Fibroblast of mammary gland (primary cell): ENCODE measurements around the gene SNX13.

Source experiments
- DNase-seq: peaks from one replicate; pipeline ENCODE4 v3.0.0-alpha.2; 2010; ENCODE audit warnings: low read depth
- H3K4me3 ChIP-seq: 2 replicates; pipeline ENCODE4 v1.5.1; 2011; ENCODE audit warnings: low read depth, mild to moderate bottlenecking, low read length, moderate library complexity; ENCODE audit not compliant: control insufficient read depth
- TF ChIP-seq, protein P1 (sequence below): conservative IDR thresholded peaks from 2 replicates; pipeline ENCODE4 v1.5.1; 2011; ENCODE audit warnings: low read depth, low read length, inconsistent platforms; ENCODE audit not compliant: control insufficient read depth, insufficient read depth

SNX13 gene

DNA sequence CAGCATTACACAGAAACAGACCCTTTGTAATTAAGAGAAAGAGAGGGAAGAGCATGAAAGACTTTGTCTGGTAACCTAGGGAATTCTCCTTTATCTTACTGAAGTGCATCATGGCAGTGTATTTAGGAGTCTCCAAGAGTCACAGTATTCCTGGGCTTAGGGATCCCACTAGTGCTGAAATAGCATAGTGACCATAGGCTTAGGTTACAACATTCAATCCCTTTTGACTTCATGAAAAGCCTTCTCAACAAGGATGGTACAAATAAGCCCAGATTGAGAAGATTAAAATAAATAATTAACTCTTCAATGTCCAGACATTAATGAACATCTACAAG, 76.5 kb downstream of the SNX13 start:
- H3K4me3 ChIP-seq: no peak overlapping the region
- TF ChIP-seq, protein P1, sequence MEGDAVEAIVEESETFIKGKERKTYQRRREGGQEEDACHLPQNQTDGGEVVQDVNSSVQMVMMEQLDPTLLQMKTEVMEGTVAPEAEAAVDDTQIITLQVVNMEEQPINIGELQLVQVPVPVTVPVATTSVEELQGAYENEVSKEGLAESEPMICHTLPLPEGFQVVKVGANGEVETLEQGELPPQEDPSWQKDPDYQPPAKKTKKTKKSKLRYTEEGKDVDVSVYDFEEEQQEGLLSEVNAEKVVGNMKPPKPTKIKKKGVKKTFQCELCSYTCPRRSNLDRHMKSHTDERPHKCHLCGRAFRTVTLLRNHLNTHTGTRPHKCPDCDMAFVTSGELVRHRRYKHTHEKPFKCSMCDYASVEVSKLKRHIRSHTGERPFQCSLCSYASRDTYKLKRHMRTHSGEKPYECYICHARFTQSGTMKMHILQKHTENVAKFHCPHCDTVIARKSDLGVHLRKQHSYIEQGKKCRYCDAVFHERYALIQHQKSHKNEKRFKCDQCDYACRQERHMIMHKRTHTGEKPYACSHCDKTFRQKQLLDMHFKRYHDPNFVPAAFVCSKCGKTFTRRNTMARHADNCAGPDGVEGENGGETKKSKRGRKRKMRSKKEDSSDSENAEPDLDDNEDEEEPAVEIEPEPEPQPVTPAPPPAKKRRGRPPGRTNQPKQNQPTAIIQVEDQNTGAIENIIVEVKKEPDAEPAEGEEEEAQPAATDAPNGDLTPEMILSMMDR: no peak
- DNase-seq: no peak

DNA sequence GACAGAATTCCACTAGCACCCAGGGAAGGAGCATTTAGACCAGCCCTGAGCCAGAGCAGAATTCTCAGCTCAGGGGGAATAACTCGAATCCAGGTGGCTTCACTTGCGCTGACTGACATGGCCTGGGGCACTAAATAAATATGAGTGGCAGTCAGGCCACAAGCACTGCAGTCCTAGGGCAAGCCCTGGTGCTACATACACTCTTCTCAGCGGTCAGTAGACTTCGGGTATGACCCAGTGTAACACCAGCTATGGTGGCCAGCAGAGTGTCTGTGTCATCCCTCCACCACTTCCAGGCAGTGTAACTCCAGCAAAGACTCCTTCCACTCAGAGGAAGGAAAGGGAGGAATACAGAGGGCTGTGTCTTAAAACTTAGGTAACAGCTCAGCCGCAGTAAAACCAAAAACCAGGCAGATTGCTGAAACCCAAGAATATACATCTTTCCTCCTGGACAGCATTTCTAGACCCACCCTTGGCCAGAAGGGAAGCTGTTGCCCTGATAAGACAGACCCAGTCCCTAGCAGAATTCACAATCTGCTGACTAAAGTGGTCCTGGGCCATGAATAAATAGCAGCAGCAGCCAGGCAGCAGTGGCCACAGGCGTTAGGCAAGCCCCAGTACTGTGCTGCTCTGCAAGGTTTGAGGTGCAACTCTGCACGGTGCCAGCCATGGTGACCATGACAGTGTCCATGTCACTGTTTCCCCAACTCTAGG, 77.0 kb downstream of the SNX13 start:
- no peak for DNase-seq
- TF ChIP-seq, protein P1: no peak
- no peak overlapping the region for H3K4me3 ChIP-seq

DNA sequence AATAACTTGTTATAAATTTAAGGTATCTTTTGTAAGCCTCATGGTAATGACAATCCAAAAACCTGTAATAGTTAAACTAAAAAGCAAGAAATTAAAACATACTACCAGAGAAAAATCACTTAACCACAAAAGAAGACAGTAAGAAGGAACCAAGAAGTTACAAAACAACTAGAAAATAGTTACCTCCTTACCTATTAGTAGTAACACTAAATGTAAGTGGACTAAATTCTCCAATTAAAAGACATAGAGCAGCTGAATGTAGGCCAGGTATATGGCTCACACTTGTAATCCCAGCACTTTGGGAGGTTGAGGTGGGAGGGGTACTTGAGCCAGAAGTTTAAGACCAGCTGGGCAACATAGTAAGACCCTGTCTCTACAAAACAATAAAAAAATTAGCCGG, 84.0 kb downstream of the SNX13 start:
- DNase-seq: no peak
- TF ChIP-seq, protein P1: no peak

DNA sequence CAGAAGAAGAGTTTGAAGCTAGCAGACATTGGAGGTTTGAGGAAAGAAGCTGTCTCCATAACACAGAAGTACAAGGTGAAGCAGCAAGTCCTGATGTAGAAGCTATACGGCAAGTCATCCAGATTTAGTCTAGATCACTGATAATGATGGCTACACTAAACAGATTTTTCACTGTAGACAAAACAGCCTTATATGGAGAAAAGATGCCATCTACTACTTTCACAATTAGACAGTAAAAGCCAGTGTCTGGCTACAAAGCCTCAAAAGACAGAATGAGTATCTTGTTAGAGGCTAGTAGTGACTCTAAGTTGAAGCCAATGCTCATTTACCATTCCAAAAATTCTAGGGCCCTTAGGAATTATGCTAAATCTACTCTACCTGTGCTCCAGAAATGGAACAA, 85.1 kb downstream of the SNX13 start:
- no peak for DNase-seq
- no peak overlapping the region for H3K4me3 ChIP-seq
- TF ChIP-seq, protein P1: no peak

More for the DNA sequence above, 84.0 kb downstream of the SNX13 start:
- no peak overlapping the region for H3K4me3 ChIP-seq

DNA sequence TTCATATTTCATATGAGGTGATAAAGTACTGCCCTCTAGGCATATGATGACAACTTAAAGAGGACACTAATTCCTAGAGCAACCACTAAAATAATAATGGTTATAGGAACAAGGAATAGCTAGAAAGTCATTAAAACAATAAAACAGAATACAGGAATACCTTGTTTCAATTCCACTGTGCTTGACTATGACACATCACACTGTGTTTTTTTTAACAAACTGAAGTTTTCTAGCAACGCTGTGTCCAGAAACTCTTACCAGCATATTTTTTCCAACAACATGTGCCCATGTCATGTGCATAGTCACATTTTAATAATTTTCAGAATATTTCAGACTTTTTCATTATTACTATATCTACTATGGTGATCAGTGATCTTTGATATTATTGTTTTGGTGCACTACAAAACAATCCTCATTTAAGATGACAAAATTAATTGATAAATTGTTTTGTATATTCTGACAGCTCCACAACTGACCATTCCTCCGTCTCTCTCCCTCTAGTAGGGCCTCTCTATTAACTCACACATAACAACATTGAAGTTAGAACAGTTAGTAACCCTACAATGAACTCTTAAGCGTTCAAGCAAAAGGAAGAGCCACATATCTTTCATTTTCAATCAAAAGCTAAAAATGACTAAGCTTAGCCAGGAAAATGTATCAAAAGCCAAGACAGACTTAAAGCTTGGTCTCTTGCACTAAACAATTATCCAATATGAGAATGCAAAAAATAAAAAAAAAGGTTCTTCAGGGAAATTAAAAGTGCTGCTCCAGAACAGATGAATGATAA, 85.8 kb downstream of the SNX13 start:
- TF ChIP-seq, protein P1: no peak
- DNase-seq: no peak
- H3K4me3 ChIP-seq: no peak overlapping the region

DNA sequence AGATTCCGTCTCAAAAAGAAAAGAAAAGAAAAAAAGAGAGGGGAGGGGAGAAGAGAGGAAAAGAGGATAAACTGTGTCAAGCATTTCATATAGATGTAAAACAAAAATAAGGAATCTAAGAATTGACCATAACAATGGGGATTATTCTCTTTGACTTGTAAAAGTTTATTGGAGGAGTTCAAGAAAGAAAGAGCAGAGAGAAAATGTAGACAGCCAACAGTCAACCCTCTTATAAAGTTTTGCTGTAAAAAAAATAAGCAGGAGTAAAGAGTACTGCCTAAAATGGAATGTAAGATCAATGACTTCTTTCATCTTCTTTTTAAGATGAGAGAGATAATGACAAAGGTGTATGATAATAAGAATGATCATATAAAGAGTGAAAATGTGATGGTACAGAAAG, 87.9 kb downstream of the SNX13 start:
- TF ChIP-seq, protein P1: no peak
- DNase-seq: no peak
- H3K4me3 ChIP-seq: no peak overlapping the region
